HepG2 (cell line): ENCODE results near the gene CDC25C.

Experiments used
- ELF4 ChIP-seq: sonication (generic); formaldehyde crosslinking; IDR thresholded peaks from 2 replicates; pipeline ENCODE4 v1.5.0; 2020; ENCODE audit warnings: missing genetic modification reagents, mild to moderate bottlenecking, moderate library complexity, borderline replicate concordance
- NCOA2 ChIP-seq: sonication (generic); formaldehyde crosslinking; IDR thresholded peaks from 2 replicates; pipeline ENCODE4 v1.8.0; 2022; ENCODE audit warnings: inconsistent platforms
- ZNF205 ChIP-seq: IDR thresholded peaks from 2 replicates; pipeline ENCODE4 v1.6.1; 2018; ENCODE audit warnings: missing biosample characterization, missing genetic modification reagents
- ZNF33B ChIP-seq: sonication (generic); formaldehyde crosslinking; IDR thresholded peaks from 2 replicates; pipeline ENCODE4 v1.5.1; 2020; ENCODE audit warnings: mild to moderate bottlenecking, missing genetic modification reagents
- TF ChIP-seq, protein P1 (sequence below): IDR thresholded peaks from 2 replicates; pipeline ENCODE4 v1.6.1; 2016
- TF ChIP-seq, protein P2 (sequence below), 2 experiments: sonication (generic) in 1 of 2; formaldehyde crosslinking in 1 of 2; IDR thresholded peaks; 2 replicates each; pipeline versions ENCODE4 v1.5.1 to v1.6.1; 2011 to 2020; ENCODE audit warnings: borderline replicate concordance in 1 of 2, low read depth in 1 of 2, low read length in 1 of 2, mild to moderate bottlenecking in 1 of 2, missing genetic modification reagents in 1 of 2, moderate library complexity in 1 of 2

DNA sequence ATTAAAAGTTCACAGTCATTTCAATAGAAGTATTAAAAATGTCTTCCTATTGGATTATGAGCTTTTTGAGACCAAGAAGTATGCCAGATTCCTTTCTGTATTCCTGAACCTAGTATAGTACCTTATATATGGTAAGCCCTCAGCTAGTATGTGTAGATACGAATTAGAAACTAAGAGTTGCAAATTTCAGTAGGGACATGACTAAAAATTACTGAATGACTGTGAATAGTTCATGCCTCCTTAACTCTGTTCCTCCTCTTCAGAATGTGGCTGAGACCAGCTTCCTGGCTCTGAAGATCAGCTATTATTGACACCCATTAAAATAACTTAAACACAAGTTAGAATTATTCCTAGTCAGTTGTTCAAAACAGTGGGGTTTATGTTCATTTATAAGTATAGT, 40.6 kb upstream of the CDC25C start:
- no peak for TF ChIP-seq NCOA2 (CRISPR knock-in tag)
- no peak for TF ChIP-seq ZNF33B (CRISPR knock-in tag)
- TF ChIP-seq, protein P1, sequence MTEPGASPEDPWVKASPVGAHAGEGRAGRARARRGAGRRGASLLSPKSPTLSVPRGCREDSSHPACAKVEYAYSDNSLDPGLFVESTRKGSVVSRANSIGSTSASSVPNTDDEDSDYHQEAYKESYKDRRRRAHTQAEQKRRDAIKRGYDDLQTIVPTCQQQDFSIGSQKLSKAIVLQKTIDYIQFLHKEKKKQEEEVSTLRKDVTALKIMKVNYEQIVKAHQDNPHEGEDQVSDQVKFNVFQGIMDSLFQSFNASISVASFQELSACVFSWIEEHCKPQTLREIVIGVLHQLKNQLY (CRISPR knock-in tag) = no peak
- TF ChIP-seq, protein P2, sequence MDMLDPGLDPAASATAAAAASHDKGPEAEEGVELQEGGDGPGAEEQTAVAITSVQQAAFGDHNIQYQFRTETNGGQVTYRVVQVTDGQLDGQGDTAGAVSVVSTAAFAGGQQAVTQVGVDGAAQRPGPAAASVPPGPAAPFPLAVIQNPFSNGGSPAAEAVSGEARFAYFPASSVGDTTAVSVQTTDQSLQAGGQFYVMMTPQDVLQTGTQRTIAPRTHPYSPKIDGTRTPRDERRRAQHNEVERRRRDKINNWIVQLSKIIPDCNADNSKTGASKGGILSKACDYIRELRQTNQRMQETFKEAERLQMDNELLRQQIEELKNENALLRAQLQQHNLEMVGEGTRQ (IDR thresholded peaks at IDR 0.05; ENCODE audit: low read depth, low read length) = no peak
- TF ChIP-seq, protein P2 (CRISPR knock-in tag; IDR thresholded peaks at IDR 0.05; ENCODE audit: borderline replicate concordance) = no peak
- no peak for TF ChIP-seq ZNF205 (CRISPR knock-in tag)
- TF ChIP-seq ELF4 (CRISPR knock-in tag) = no peak
